Stimulated activated CD4-positive, alpha-beta T cell treated with anti-CD3 and anti-CD28 coated beads, Interleukin-4, amount 100 ng/mL, for 1 hour (primary cell): ENCODE results near the gene MEGF9.
A peak's percentile ranks its signal among the peaks of the same experiment; 100 is the strongest.
"Not testable (repeated sequence)": the region's sequence is repeated elsewhere in the genome, so short reads cannot be mapped to it uniquely, and the experiment has no call there.

Experiments
- DNase-seq: peaks from one replicate; pipeline ENCODE4 v3.0.0-alpha.2; 2020

Gene MEGF9

DNA sequence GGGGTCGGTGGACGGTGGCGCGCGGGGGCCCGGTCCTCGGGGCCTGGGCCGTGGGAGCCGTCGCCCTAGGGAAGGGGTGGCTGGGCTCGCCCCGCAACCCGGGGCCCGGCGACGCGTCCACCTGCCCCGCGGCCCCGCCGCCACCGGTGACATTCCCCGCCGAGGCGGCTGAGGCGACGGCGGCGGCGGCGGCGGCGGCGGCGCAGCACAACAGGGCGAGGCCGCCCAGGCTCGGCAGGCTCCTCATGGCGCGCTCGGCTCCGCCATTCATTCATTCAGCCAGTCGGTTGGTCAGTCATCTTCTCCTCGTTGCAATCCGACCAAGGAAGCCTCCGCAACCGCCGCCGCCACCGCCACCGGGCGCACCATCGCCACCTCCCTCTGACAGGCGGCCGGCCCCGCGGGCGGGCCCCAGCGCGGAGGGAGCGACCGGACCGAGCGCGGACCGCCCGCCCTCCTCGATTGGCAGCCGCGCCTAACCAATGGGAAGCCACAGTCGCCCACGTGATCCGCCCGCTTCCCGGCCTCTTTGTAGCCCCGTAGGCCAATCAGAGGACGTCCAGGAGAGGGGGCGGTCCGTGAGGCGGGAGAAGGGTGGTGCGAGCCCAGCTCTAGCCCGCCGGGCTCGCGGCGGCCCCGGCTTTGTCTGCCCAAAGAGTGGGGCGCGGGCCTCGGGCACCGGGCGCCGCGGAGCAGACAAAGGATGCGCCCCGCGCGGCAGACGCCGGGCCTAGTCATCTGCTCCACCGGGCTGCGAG is at the start of gene MEGF9:
Gene MEGF9 (minus strand): TSS at position 383 of the 758 bp plus-strand sequence. CDS start 112 bp downstream, at position 271.
- peak; percentile 97 for DNase-seq

DNA sequence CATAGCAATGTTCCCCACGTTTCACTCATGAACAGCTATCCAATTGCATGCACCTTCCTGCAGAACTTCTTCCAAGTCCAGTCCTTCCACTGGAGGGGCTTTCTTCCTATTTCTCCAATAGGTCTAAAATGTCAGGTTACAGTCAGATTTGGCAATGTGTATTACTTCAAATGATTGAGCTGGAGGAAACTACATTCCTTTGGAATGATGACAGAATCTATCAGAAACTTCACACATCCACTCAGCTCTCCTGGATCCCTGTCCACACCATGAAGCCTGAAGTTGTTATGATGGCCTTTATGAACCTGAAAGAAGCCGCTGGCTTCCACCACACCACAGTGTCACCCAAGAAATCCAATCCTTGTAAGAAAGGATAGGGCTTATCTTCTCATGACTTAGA is 46.7 kb upstream of the MEGF9 start:
- DNase-seq, result no peak

DNA sequence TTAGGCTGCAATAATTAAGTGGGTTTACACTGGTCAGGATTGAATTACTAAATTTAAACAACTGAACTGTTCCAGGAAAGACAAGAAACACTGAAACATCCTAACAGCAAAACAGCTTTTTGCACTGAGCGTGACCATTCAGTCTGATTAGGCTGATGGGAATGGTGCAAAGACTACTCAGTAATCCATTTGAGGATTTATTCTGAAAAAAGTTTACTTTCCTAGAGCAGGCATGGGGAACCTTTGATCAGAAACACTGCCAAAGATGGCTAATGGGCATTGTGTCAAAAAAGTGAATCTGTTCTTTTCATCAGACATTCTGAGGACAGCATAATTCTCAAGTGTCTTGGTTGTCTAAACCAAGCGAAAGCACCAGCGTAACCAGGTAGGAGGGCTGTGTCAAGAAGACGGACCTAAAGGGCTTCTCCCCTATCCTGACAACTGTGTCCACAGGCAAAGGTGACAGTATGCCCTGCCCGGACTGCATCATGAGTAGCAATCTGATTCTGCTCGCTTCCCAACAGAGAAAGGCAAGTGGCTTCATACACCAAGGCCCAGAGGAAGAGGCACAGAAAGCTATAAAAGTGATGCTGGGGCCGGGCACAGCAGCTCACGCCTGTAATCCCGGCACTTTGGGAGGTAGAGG is 45.6 kb upstream of the MEGF9 start:
- no peak for DNase-seq

DNA sequence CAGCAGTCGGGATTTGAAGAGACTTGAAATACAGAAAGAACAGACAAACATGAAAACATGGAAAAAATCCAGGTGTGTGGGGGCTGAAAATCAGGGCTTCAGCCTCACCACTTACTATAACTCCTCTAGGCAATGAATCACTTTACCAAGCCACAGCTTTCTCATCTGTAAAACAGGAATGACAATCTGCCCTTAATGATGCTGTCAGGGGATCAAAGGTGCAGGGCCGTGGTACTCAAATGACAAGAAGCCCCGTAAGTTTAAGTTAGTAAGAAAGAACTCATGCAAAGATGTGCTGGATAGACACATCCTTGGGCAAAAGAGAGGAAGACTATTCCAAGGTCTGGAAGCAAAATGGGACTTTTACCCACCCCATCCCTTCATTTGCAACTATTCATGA is 44.3 kb upstream of the MEGF9 start:
- no peak for DNase-seq

DNA sequence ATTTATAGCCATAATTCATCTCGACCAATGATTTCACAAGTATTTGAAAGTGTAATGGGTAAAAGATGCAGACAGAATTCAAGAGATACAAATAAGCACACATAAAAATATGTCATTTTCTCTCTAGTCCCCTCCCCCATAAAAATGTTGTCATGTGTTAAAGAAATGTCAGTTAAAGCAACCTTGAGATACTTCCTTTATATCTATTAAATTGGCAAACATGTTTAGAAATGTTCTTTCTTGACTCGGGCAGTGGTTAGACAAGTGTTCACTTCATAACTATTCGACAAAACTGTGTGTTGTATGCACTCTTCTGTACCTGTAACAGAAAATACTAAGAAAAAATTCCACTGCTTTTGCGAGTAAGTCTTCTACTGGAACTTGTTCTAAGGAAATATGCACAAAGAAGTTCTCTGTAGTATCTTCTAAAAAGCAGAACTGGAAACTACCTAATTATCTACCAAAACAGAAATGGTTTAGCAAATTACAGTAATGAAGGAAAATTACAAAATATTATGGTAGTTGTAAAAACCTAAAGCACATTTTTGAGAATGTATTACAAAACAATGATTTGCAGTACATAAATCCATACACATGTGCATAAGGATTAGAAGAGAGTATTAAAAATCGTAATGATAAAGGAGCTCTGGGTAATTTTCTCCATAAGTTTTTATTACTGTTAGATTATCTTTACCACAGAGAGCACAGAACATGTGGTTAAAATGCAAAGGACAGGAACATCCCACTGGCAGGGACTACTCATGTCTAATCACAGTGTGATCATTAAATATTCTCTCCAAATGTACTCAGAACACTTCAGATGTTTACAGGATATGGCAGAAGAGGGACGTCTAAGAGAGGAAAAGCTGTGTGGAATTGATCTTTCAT is 43.0 kb upstream of the MEGF9 start:
- no peak for DNase-seq

DNA sequence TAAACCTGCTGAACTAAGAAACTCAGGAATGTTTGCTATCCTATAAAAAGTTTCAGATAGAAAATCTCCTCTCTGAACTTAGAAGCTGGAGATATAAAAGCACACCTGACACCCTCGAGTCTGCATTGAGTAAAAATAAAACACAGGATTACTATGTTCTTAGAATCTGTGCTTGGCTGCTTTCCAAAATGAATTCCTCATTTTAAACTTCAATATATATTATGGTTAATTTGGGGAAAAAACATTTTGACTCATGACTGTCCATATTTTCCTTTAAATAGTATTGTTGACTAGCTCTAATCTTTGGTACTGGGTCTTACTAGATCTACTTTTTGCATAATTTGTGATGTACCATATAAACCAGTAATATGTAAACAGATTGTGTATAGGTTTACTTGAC is 42.3 kb upstream of the MEGF9 start:
- DNase-seq, result no peak

DNA sequence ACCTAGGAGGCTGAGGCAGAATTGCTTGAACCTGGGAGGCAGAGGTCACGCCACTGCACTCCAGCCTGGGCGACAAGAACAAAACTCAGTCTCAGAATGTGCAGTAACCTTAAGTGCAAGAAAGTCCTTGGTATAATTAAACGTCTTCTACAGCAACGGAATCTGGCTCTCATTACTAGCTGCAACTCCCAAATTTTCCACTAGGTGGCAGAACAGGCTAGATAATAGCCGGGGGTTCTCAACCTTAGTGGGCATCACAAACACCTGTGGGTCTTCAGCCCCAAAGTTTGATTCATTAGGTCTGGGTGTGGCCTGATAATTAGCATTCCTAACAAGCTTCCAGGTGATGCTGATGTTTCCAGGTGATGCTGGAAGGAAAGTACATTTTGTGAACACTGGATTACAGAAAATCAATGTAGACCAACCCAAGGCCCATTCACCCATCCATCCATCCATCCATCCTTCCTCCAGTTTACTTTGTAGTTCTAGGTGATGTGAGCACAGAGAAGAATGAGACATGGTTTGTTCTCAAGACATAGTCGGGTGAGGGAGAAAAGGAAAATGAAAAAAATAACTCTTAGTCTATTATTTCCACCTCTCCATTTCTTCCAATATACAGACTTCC is 41.7 kb upstream of the MEGF9 start:
- peak; percentile 38 for DNase-seq

DNA sequence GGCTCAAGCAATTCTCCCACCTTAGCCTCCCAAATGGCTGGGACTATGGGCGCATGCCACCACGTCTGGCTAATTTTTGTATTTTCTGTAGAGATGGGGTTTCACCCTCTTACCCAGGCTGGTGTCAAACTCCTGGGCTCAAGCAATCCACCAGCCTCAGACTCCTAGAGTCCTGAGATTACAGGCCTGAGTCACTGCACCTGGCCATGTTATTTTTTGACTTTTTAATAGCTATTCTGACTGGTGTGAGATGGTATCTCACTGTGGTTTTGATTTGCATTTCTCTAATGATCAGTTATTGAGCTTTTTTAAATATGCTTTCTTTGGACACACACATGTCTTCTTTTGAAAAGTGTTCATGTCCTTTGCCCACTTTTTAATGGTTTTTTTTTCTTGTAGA is 40.8 kb upstream of the MEGF9 start:
- no peak for DNase-seq

DNA sequence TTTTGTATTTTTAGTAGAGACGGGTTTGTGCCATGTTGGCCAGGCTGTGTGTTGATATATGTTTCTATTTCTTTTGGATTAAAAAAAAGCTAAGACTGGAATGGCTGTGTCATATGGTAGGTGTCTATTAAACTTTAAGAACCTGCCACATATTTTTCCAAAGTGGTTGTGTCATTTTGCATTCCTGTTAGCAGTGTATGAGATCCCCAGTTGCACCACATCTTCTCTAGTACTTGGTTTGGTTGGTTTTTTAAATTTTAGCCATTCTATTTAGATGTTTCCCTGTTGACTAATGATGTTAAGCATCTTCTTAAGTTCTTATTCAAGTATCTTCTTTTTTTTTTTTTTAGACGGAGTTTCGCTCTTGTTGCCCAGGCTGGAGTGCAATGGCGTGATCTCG is 36.2 kb upstream of the MEGF9 start:
- no peak for DNase-seq

DNA sequence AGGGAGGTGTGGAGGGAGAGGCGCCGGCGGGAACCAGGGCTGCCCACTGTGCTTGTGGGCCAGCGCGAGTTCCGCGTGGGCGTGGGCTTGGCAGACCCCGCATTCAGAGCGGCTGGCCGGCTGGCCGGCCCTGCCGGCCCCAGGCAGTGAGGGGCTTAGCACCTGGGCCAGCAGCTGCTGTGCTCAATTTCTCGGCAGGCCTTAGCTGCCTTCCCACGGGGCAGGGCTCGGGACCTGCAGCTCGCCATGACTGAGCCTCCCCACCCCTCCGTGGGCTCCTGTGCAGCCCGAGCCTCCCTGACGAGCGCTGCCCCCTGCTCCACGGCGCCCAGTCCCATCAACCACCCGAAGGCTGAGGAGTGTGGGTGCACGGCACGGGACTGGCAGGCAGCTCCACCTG is 32.1 kb upstream of the MEGF9 start:
- DNase-seq, result not testable (repeated sequence)

DNA sequence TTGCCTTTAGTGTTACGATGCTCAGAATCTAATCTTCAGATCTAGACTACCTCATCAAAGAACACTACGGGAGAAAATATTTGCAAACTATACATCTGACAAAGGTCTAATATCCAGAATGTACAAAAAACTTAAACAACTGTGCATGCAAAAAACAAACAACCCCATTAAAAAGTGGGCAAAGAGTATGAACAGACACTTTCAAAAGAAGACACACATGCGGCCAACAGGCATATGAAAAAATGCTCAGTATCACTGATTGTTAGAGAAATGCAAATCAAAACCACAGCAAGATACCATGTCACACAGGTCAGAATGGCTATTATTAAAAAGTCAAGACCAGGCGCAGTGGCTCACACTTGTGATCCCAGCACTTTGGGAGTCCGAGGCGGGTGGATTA is 31.0 kb upstream of the MEGF9 start:
- DNase-seq, result no peak

DNA sequence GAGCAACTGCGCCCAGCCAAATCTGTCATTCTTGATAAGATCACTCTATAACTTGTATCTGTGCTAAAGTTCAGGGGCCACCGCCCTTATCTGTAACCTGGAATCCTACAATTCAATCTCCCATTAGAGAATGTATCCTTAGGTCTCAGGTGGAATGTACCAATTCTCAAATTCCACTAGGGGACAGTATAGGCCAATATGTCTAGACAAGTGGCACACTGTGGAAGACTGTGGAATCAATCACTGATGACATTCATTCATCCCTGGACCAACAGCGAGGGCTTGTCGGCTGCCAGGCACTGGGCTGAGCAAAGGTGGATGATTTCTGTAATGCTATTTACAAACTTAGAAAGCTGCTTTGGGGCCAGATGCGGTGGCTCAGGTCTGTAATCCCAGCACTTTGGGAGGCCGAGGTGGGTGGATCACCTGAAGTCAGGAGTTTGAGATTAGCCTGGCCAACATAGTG is 28.7 kb upstream of the MEGF9 start:
- DNase-seq, result no peak

DNA sequence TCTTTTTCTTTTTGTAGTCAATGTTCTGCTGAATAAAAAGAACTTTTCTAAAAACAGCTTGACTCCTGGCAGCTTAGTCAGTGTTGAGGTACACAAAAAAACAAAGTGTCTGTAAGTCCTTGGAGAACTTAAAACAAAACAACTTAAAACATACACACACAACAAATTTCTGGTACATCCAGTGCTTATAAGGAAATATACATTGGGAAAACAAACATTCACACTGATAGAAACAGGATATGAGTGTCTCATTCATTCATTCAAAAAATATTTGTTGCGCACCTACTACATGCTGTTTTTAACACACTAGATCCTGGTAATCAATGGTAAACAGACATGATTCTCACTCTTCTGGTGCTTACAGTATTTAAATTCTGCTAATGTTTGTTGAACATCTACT is 27.4 kb upstream of the MEGF9 start:
- DNase-seq, result no peak

DNA sequence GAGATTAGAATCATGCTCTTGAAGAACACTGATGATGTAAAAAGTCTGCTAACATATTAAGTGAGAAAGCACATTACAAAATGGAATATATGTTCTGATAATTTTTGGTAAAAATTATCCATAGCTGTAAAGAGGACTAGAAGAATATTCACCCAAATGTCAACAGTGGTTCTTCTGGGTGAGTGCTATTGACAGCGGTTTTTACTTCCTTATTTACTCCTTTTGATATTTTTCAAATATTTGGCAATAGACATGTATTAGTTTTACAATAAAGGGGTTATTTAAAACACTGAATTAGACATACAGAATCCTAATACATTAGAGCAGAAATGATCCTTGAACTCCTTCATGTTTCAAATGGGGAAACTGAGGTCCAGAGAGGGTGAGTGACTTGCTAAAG is 26.9 kb upstream of the MEGF9 start:
- DNase-seq, result no peak

DNA sequence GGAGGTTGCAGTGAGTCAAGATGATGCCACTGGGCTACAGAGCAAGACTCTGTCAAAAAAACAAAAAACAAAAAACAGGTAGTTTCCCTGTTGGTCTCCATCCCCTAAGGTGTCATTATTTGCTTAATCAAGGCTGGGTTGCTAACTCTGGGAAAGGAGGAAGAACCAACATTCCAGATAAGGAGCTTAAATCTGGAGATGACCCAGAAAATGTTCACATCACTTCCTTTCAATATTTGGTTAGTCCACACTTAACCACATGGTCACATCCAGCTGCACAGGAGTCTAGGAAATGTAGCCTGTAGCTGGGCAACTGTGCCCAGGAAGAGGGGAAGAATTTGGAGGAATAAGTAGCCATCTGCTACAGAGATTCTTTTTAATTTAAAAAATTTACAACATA is 25.9 kb upstream of the MEGF9 start:
- no peak for DNase-seq

DNA sequence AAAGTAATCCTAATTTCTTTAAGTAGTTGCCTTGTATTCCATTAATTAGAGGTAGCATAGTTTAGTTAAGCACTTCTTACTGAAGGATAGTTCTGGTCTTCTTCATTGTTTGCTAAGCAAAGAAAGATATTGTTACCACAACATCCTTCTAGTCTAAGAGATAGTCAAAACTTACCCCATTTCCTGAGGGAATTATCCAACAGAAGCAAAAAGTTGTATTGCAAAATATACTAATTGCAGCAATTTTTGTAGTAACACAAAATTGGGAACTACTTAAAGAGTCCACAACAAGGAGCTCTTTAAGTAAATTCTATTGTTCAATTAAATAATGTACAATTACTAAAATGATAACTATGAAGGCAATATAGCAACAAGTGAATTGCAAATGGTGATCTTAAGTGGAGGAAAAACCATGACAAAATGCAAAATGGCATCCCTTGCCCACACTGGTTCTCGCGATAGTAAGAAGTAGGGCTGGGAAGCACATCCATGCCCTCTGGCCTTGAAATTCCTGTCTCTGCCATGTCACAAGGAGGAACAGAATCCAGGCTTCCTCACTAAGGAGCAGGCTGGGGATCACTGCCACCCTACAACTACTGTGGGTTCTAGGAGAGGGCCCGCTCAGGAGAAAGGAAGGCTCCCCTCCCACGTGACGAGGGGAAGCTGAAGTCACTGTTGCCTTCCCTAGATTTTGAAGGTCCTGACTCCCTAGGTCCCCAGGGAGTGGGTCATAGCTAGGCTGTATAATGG is 23.3 kb upstream of the MEGF9 start:
- DNase-seq, result no peak

DNA sequence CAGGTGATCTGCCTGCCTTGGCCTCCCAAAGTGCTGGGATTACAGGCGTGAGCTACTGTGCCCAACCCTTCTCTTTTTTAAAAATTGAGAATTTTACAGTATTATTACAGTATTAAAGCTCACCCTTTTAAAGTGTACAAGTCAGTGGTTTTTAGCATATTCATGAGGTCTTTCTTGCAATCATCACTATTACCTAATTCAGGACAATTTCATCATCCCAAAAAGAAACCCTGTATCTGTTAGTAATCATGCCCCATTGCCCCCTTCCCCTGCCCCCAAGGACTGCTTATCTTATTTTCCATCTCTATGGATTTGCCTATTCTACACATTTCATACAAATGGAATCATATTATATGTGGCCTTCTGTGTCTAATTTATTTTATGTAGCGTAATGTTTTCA is 22.6 kb upstream of the MEGF9 start:
- no peak for DNase-seq

DNA sequence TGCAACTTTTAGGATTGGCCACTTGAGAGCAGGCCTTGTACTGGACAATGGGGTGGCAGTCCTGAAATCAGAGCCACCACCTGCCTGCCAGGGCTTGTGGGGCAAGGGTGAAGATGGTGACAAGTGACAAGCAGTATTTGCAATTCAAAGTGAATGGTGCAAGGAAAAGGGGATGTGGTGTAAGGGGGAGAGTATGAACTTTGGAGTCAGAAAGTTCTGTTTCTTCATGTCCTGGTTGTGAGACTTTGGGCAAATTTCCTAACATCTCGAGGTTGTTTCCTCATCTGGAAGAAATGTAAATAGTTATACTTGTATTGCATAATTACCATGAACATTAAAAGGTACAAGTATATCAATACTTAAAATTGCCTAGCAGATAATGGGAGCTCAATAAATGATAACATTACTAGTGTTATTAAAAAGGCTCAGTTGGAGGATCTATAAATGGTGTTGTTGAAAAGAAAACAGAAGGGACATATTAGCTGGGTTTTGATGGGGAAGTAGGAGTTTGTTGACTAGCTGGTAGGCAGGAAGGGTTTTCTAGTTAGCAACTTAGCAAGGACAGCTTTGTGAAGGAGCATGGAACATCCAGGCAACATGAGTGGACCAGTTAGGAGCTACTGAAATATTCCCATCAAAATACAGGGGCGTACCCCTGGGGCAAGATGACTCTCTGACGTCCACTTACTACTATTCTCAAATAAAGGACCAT is 21.3 kb upstream of the MEGF9 start:
- no peak for DNase-seq

DNA sequence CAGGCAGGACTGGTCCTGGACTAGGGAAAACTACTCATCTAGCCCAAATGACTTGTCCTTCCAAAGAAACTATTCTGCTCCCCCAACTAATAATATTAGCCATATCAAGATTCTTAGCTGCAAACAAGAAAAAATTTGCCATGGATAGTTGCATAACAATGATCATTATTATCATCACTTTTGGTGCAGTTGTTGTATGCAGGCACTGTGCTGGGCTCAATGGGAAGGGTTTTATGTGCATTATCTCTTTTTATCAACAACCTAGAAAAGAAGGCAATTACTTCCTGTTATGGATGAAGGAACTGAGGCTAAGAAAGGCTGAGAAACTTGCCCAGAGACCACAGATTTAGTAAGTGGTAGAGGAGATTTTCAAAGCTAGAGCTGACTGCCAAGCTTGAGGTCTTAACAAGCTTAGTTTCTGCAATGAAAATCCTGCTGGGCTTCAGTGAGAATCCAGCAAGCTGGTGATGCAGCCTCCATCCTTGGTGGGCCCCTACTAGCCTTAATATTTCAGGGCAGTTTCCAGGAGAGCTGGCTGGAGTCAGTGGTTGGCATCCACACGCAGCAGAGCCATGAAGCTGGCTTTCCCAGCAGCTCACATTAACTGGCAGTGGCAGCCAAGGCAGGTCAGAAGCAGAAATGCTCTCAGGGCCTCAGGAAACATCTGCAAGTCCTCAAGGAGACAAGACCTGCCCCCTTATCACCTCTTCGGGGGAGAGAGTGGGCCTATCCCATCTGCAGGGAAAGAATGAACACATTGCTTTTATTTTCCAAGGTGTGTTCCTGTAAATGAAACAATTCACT is 20.5 kb upstream of the MEGF9 start:
- DNase-seq, result no peak

DNA sequence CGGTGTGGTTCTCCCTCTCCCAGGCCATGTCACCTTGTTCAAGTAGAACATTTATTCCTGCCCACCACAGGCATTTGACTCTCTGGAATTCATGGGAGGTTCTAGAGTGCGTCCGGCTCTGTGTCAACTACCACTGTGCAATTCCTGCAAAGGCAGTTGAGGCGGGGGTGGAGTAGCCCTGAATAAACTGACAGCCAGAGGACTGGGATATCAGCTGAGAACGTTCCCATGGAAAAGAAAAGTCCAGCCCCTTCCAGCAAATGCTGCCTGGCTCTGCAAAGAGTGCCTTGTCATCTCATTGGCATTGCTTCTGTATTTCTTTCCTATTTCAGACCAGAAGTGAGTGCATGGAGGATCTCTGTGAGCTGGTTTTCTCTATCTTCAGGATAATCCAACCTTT is 18.9 kb upstream of the MEGF9 start:
- DNase-seq, result no peak
